Tracheal epithelial cell (primary cell): ENCODE results near the gene AKR1B15. TPM values are rescaled to one million over a fixed set of nuclear protein-coding genes. Genes with fewer than 3 reads are reported as not detected.

Experiments
- total RNA-seq: library from RNA; depleted of rRNA; stranded (reverse); fragments of >200 nt; gene quantifications from 2 replicates; pipeline ENCODE4 v1.2.1, GENCODE V29; 2014

Gene AKR1B15
- total RNA-seq: 0.24 TPM in 1 of 2 replicates, not detected in the other

DNA sequence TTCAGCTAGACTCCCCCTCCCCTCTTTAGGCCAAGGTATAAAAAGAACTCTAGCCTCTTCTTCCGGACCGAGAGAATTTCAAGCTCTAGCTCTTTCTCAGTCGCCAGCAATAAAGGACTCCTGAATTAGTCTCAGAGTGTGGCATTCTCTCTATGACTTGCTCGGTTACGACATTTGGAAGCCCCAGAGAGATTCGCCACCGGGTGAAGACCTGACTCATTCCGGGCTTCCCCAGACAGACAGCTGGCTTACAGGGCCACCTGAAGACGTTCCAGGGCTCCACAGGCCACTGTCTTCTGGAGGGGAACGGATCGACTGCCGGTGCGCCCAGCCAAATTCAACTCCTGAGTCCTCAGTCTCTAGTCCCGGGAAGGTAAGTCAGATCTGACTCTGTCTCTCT lies at the start of gene AKR1B15:
AKR1B15 (plus strand) TSS at position 234 of the 400 bp plus-strand sequence. CDS start 15,510 bp downstream, outside the sequence.

Other genes with a start within 250 kb of the AKR1B15 start
- gene SLC35B4, start 232.2 kb upstream of the AKR1B15 start, total RNA-seq: 7.0 and 10.2 TPM in 2 replicates
- gene AKR1B1, start 90.0 kb upstream of the AKR1B15 start, total RNA-seq: 65.9 and 248 TPM in 2 replicates
- 15.4 and 46.5 TPM in 2 replicates for gene AKR1B10, start 21.5 kb upstream of the AKR1B15 start, total RNA-seq
- gene BPGM, start 97.7 kb downstream of the AKR1B15 start, total RNA-seq: 12.1 and 36.9 TPM in 2 replicates
- gene CALD1, start 230.5 kb downstream of the AKR1B15 start, total RNA-seq: 72.9 and 265 TPM in 2 replicates